Prostate gland (tissue), 2 donors: ENCODE measurements around the gene SEPHS1.

Source experiments
- POLR2A ChIP-seq: fragments of 450-650 bp; IDR thresholded peaks from one replicate; pipeline ENCODE4 v1.6.1; 2016; ENCODE audit warnings: antibody characterized with exemption, mild to moderate bottlenecking
- POLR2AphosphoS5 ChIP-seq: sonication (generic); formaldehyde crosslinking; IDR thresholded peaks from one replicate; pipeline ENCODE4 v1.6.1; 2017; ENCODE audit warnings: antibody characterized with exemption
- TF ChIP-seq, protein P1 (sequence below), 4 experiments: fragments of 200-600 bp in 2 of 4; fragments of 450-650 bp in 2 of 4; sonication (generic) in 2 of 4; IDR thresholded peaks; 1 replicate in 3 of 4; 2 replicates in 1 of 4; pipeline ENCODE4 v1.5.1; 2016 to 2019; ENCODE audit warnings: antibody characterized with exemption in 4 of 4, mild to moderate bottlenecking in 2 of 4, moderate library complexity in 2 of 4

DNA sequence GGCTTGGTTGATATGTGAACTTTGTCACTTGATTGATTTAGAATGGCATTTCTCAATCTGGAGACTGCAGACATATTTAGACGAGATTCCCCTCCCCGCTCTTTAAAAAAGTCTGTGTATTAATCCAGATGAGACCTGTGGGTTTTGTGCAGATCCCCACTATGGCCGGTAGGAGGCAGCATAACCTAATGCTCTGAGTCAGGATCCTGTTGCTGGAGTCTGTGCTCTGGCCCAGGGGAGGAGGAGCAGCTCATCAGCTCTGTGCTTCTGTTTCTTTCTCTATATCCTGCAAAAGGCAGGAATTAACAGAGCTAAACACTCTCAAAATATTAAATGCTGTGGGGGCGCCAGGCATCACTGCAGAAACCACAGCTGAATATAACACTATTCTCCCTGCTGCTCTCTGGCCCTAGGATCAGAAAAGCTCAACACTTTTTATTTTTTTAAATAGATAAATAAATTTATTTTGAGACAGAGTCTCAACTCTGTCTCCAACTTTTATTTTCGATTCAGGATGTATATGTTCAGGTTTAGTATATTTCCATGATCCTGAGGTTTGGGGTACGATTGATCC is 23.9 kb upstream of the SEPHS1 start:
- peak; percentile 44 for TF ChIP-seq POLR2AphosphoS5
- TF ChIP-seq, protein P1, sequence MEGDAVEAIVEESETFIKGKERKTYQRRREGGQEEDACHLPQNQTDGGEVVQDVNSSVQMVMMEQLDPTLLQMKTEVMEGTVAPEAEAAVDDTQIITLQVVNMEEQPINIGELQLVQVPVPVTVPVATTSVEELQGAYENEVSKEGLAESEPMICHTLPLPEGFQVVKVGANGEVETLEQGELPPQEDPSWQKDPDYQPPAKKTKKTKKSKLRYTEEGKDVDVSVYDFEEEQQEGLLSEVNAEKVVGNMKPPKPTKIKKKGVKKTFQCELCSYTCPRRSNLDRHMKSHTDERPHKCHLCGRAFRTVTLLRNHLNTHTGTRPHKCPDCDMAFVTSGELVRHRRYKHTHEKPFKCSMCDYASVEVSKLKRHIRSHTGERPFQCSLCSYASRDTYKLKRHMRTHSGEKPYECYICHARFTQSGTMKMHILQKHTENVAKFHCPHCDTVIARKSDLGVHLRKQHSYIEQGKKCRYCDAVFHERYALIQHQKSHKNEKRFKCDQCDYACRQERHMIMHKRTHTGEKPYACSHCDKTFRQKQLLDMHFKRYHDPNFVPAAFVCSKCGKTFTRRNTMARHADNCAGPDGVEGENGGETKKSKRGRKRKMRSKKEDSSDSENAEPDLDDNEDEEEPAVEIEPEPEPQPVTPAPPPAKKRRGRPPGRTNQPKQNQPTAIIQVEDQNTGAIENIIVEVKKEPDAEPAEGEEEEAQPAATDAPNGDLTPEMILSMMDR (IDR thresholded peaks at IDR 0.05) = peak; percentile 81 to 93 (median 90)
- no peak for TF ChIP-seq POLR2A
